Neural cell (in vitro differentiated cells): ENCODE measurements around the gene WIPF3. TPM values are rescaled to one million over a fixed set of nuclear protein-coding genes. Genes with fewer than 3 reads are reported as not detected.

Source experiments
- H2AFZ ChIP-seq: fragments of 200-600, 300-800 bp; sonication (generic), shearing (Covaris generic); 2 replicates; pipeline ENCODE4 v1.6.0; 2014; ENCODE audit warnings: low read depth, mild to moderate bottlenecking, antibody characterized with exemption, low read length, moderate library complexity
- H3F3A ChIP-seq: fragments of 200-600 bp; shearing (Covaris generic); 2 replicates; pipeline ENCODE4 v1.6.1; 2016; ENCODE audit warnings: mild to moderate bottlenecking, moderate library complexity, mixed read lengths, antibody characterized with exemption, low read length; ENCODE audit not compliant: insufficient read depth, poor library complexity, severe bottlenecking
- H3K27ac ChIP-seq: fragments of 200-600, 300-800 bp; sonication (generic), shearing (Covaris generic); 2 replicates; pipeline ENCODE4 v1.5.1; 2014; ENCODE audit warnings: mild to moderate bottlenecking, low read length, moderate library complexity
- H3K27me3 ChIP-seq: fragments of 300-800, 200-600 bp; sonication (generic), shearing (Covaris generic); 2 replicates; pipeline ENCODE4 v1.6.0; 2014; ENCODE audit warnings: mild to moderate bottlenecking, low read depth, low read length, moderate library complexity; ENCODE audit not compliant: insufficient read depth
- H3K36me3 ChIP-seq: fragments of 300-800, 200-600 bp; sonication (generic), shearing (Covaris generic); 2 replicates; pipeline ENCODE4 v1.5.1; 2014; ENCODE audit warnings: mild to moderate bottlenecking, antibody characterized with exemption, low read length, moderate library complexity; ENCODE audit not compliant: insufficient read depth
- H3K4me2 ChIP-seq: fragments of 300-800, 200-600 bp; sonication (generic), shearing (Covaris generic); 2 replicates; pipeline ENCODE4 v1.6.0; 2014; ENCODE audit warnings: mild to moderate bottlenecking, low read length
- H3K4me3 ChIP-seq: fragments of 300-800, 200-600 bp; sonication (generic), shearing (Covaris generic); 2 replicates; pipeline ENCODE4 v1.5.1; 2014; ENCODE audit warnings: mild to moderate bottlenecking, low read length, moderate library complexity
- H3K79me2 ChIP-seq: fragments of 200-600 bp; shearing (Covaris generic); replicated peaks from 2 replicates; pipeline ENCODE4 v1.6.0; 2014; ENCODE audit warnings: mild to moderate bottlenecking, low read length, moderate library complexity; ENCODE audit not compliant: insufficient read depth
- H3K9ac ChIP-seq: fragments of 300-800, 200-600 bp; sonication (generic), shearing (Covaris generic); 2 replicates; pipeline ENCODE4 v1.6.1; 2016; ENCODE audit warnings: mild to moderate bottlenecking, low read length, mixed read lengths
- H3K9me2 ChIP-seq: fragments of 200-600 bp; shearing (Covaris generic); 2 replicates; pipeline ENCODE4 v1.6.1; 2016; ENCODE audit warnings: mild to moderate bottlenecking, low read length, mixed read lengths; ENCODE audit not compliant: insufficient read depth
- H3K9me3 ChIP-seq: fragments of 200-600, 300-800 bp; sonication (generic), shearing (Covaris generic); 2 replicates; pipeline ENCODE4 v1.6.1; 2016; ENCODE audit warnings: mild to moderate bottlenecking, mixed run types, low read length, moderate library complexity, mixed read lengths
- H4K20me1 ChIP-seq: fragments of 200-600 bp; shearing (Covaris generic); 2 replicates; pipeline ENCODE4 v1.6.1; 2016; ENCODE audit warnings: mild to moderate bottlenecking, mixed run types; ENCODE audit not compliant: insufficient read depth
- CTCF ChIP-seq: fragments of 450-650 bp; IDR thresholded peaks from 2 replicates; pipeline ENCODE4 v1.5.1; 2014; ENCODE audit warnings: antibody characterized with exemption, mild to moderate bottlenecking, moderate library complexity; ENCODE audit not compliant: poor library complexity, severe bottlenecking
- EP300 ChIP-seq: fragments of 450-650 bp; conservative IDR thresholded peaks from 2 replicates; pipeline ENCODE4 v1.6.1; 2014; ENCODE audit warnings: antibody characterized with exemption, mild to moderate bottlenecking, moderate library complexity; ENCODE audit not compliant: poor library complexity, severe bottlenecking
- EZH2 ChIP-seq: fragments of 200-600, 300-800 bp; shearing (Covaris generic), sonication (generic); IDR thresholded peaks from 2 replicates; pipeline ENCODE4 v1.6.1; 2014; ENCODE audit warnings: antibody characterized with exemption, low read length, borderline replicate concordance, mild to moderate bottlenecking; ENCODE audit not compliant: insufficient read depth, poor library complexity, severe bottlenecking
- MXI1 ChIP-seq: fragments of 450-650 bp; conservative IDR thresholded peaks from 2 replicates; pipeline ENCODE4 v1.6.1; 2014; ENCODE audit warnings: antibody characterized with exemption, mild to moderate bottlenecking; ENCODE audit not compliant: poor library complexity, severe bottlenecking
- POLR2AphosphoS5 ChIP-seq: IDR thresholded peaks from 2 replicates; pipeline ENCODE4 v1.6.1; 2012
- RAD21 ChIP-seq: fragments of 450-650 bp; conservative IDR thresholded peaks from 2 replicates; pipeline ENCODE4 v1.6.1; 2014; ENCODE audit warnings: antibody characterized with exemption, mild to moderate bottlenecking, moderate library complexity
- REST ChIP-seq: IDR thresholded peaks from 2 replicates; pipeline ENCODE4 v1.6.1; 2012; ENCODE audit warnings: borderline replicate concordance
- SMC3 ChIP-seq: fragments of 450-650 bp; conservative IDR thresholded peaks from 2 replicates; pipeline ENCODE4 v1.6.1; 2014; ENCODE audit warnings: antibody characterized with exemption, mild to moderate bottlenecking, moderate library complexity; ENCODE audit not compliant: poor library complexity
- TAF1 ChIP-seq: IDR thresholded peaks from 2 replicates; pipeline ENCODE4 v1.6.1; 2012; ENCODE audit warnings: low read depth
- polyA plus RNA-seq: library from polyadenylated mRNA; depleted of rRNA; stranded (reverse); fragments of >200 nt; gene quantifications from 2 replicates; pipeline ENCODE4 v1.2.3, GENCODE V29; 2014

WIPF3 gene
- polyA plus RNA-seq, 1 donor from 2014 or later = 3.8 TPM

GRCh38 chr7:29929018-29929807 is 122.9 kb downstream of the WIPF3 start:
- Histone ChIP-seq H3K9me3 (no peaks in the 10 kb centered on the region), H3K79me2 (no peaks in the 10 kb centered on the region)
- TF ChIP-seq EP300 (no peak), EZH2 (no peak), RAD21 (no peak), CTCF (no peak), MXI1 (no peak), REST (no peak), SMC3 (no peak), TAF1 (no peak), POLR2AphosphoS5 (no peak)

GRCh38 chr7:29935111-29935510 is 128.8 kb downstream of the WIPF3 start:
- H3K9ac ChIP-seq = no peak overlapping the region
- H3F3A ChIP-seq = no peaks in the 10 kb centered on the region
- H3K9me2 ChIP-seq = no peaks in the 10 kb centered on the region
- peaks cover 18% of the 10 kb centered on the region for H3K36me3 ChIP-seq
- H2AFZ ChIP-seq = no peak overlapping the region
- TF ChIP-seq EZH2 (no peak), EP300 (no peak)
- no peaks in the 10 kb centered on the region for H3K9me3 ChIP-seq
- no peak overlapping the region for H3K27ac ChIP-seq
- H3K4me2 ChIP-seq = no peak overlapping the region
- H3K27me3 ChIP-seq = no peaks in the 10 kb centered on the region
- no peaks in the 10 kb centered on the region for H4K20me1 ChIP-seq
- no peaks in the 10 kb centered on the region for H3K79me2 ChIP-seq
- H3K4me3 ChIP-seq = no peak overlapping the region

More at GRCh38 chr7:29929018-29929807, 122.9 kb downstream of the WIPF3 start:
- no peak overlapping the region for H2AFZ ChIP-seq
- H3K27ac ChIP-seq = no peak overlapping the region
- H3F3A ChIP-seq = no peaks in the 10 kb centered on the region
- H3K27me3 ChIP-seq = no peaks in the 10 kb centered on the region
- no peaks in the 10 kb centered on the region for H3K36me3 ChIP-seq
- H3K9ac ChIP-seq = no peak overlapping the region
- H3K4me2 ChIP-seq = no peak overlapping the region
- H3K4me3 ChIP-seq = no peak overlapping the region
- H3K9me2 ChIP-seq = no peaks in the 10 kb centered on the region
- H4K20me1 ChIP-seq = no peaks in the 10 kb centered on the region
